Heart right ventricle (tissue), 16 donors: ENCODE results near the gene GPR4. TPM values are rescaled to one million over a fixed set of nuclear protein-coding genes. Genes with fewer than 3 reads are reported as not detected.

Experiments
- ATAC-seq, 8 donors: fragments of 200-7000 bp; cut with Tn5 transposase; one replicate each; pipeline ENCODE4 v1.9.1; 2020; ENCODE audit warnings: mild to moderate bottlenecking in 8 of 8, moderate library complexity in 8 of 8, moderate number of reproducible peaks in 1 of 8
- DNase-seq, 2 donors: peaks; one replicate each; pipeline ENCODE4 v3.0.0-alpha.2; 2020
- H3K27ac ChIP-seq, 10 donors: fragments of 200-600 bp; sonication (generic) in 2 of 10; one replicate each; pipeline versions ENCODE4 v1.5.0 to v1.8.0; 2020 to 2022; ENCODE audit warnings: mild to moderate bottlenecking in 3 of 10
- H3K27me3 ChIP-seq, 7 donors: fragments of 200-600 bp; one replicate each; pipeline ENCODE4 v1.8.0; 2021 to 2022; ENCODE audit warnings: mild to moderate bottlenecking in 2 of 7
- H3K36me3 ChIP-seq, 9 donors: fragments of 200-600 bp; sonication (generic) in 1 of 9; one replicate each; pipeline versions ENCODE4 v1.5.0 to v1.8.0; 2020 to 2022; ENCODE audit warnings: mild to moderate bottlenecking in 2 of 9
- H3K4me1 ChIP-seq, 9 donors: fragments of 200-600 bp; sonication (generic) in 1 of 9; one replicate each; pipeline versions ENCODE4 v1.5.0 to v1.8.0; 2020 to 2022; ENCODE audit warnings: mild to moderate bottlenecking in 4 of 9
- H3K4me3 ChIP-seq, 10 donors: fragments of 200-600 bp; sonication (generic) in 2 of 10; one replicate each; pipeline versions ENCODE4 v1.5.0 to v1.8.0; 2020 to 2022; ENCODE audit warnings: mild to moderate bottlenecking in 7 of 10, moderate library complexity in 2 of 10
- H3K9me3 ChIP-seq, 11 donors: fragments of 200-600 bp in 10 of 11; sonication (generic) in 2 of 11; one replicate each; pipeline versions ENCODE4 v1.5.0 to v1.8.0; 2013 to 2022; ENCODE audit warnings: mild to moderate bottlenecking in 2 of 11, control low read depth in 1 of 11, moderate library complexity in 1 of 11
- CTCF ChIP-seq, 9 donors: fragments of 200-600 bp; sonication (generic) in 2 of 9; IDR thresholded peaks; one replicate each; pipeline versions ENCODE4 v1.5.0 to v1.8.0; 2021 to 2022; ENCODE audit warnings: antibody characterized with exemption in 9 of 9, mild to moderate bottlenecking in 5 of 9, moderate library complexity in 1 of 9
- WGBS, 2 donors: extraction: QIAGEN DNeasy Blood & Tissue Kit; methylation state at CpG; one replicate each; pipeline ENCODE4 v1.1.7; 2013; ENCODE audit warnings: inconsistent platforms in 1 of 2; 5-methylcytosine and 5-hydroxymethylcytosine counted together
- intact Hi-C, 10 donors: fragments of 100-400 bp; cut with DNase I; formaldehyde crosslinking; loops; one replicate each; pipeline versions ENCODE4 v1.11.1 to v1.14.2; 2022
- polyA plus RNA-seq, 2 donors: library from polyadenylated mRNA; stranded (reverse); fragments of 200-250 nt; gene quantifications; one replicate each; pipeline ENCODE4 v1.2.3, GENCODE V29; 2013
- total RNA-seq, 10 donors: library from RNA; stranded (reverse); fragmentation: NEBNext Ultra II Directional in 3 of 10; extraction: Animal tissue kit (Norgen Biotek cat#: 25700) in 3 of 10; gene quantifications; one replicate each; pipeline versions ENCODE4 v1.2.1 to v1.2.4, GENCODE V29; 2021 to 2023
- donor health status: Arrhythmogenic right ventricular cardiomyopathy.
- donor health status: ischemic (EF 13 %, LVEDD 7.1; RV severe dilation, severe dysfunction).
- donor health status: healthy with polysubstance abuse.
- donor health status: DM: no; HTN: yes; CAD: no.
- donor health status: DM: no; HTN: no; CAD: no.
- donor health status: ischemic (EF 25% LVEDD 6.9; RV normal size, moderate dysfunction).
- donor health status: ischemic (EF 25% LVEDD 5.7; RV mildly dilated, moderate dysfunction).
- donor health status: healthy.
- donor health status: DM: yes; HTN: yes; CAD: no.
- donor health status: Ischemic cardiomyopathy.
- donor health status: ischemic (EF 35%, LVEDD 5.7; RV mildly dilated, moderate dysfunction).
- donor health status: nonischemic (EF 11% LVEDD 7.7; RV severe dilation, severe dysfunction).
- donor health status: DM: yes; HTN: yes; CAD: no.
- donor health status: PGD.
- donor health status: ischemic (EF 29% LVEDD 5.4; RV normal size, mild dysfunction).
- donor health status: nonischemic (EF 23%, LVEDD 6.1; RV moderate dilation, normal function).

The GPR4 gene
- total and polyA plus RNA-seq, 12 donors, result 2.3 to 29.4 (median 5.6) TPM

- Histone ChIP-seq H3K4me3 (peak overlapping the region in 8 of 10 donors; percentile 63 to 83 (median 72)), H3K36me3 (no peaks in the 10 kb centered on the region), H3K27ac (peak overlapping the region; percentile 50 to 94 (median 90)), H3K27me3 (peaks cover 0 to 64% (median 53%) of the 10 kb centered on the region in 7 donors), H3K4me1 (peaks cover 0 to 72% (median 58%) of the 10 kb centered on the region in 9 donors), H3K9me3 (no peaks in the 10 kb centered on the region)
- no peak for DNase-seq
- 15 to 25% methylated on average over 5 of the region's 5 CpGs for WGBS, 2 donors
- intact Hi-C loops, result no loop called here
- ATAC-seq, result peak in 5 of 8 donors; percentile 31 to 69 (median 52)
- no peak for TF ChIP-seq CTCF (IDR thresholded peaks at IDR 0.05)
These were observed 4.4 kb downstream of the GPR4 start for GRCh38 chr19:45597425-45598111.

GRCh38 chr19:45595814-45596213 lies 6.2 kb downstream of the GPR4 start:
- intact Hi-C loops, result no loop called here
- TF ChIP-seq CTCF (IDR thresholded peaks at IDR 0.05), result no peak
- 40 to 45% methylated on average over 6 of the region's 6 CpGs for WGBS, 2 donors
- Histone ChIP-seq H3K27ac (peak overlapping the region; percentile 3 to 94 (median 88)), H3K4me1 (peaks cover 0 to 69% (median 57%) of the 10 kb centered on the region in 9 donors), H3K4me3 (no peak overlapping the region), H3K27me3 (peaks cover 0 to 63% (median 48%) of the 10 kb centered on the region in 7 donors), H3K9me3 (no peaks in the 10 kb centered on the region), H3K36me3 (peaks cover 0 to 12% (median 0%) of the 10 kb centered on the region in 9 donors)
- ATAC-seq (peak in 7 of 8 donors; percentile 44 to 74 (median 60)), DNase-seq (peak in 1 of 2 donors; percentile 73)

GRCh38 chr19:45593520-45593919 lies 8.5 kb downstream of the GPR4 start:
- Histone ChIP-seq H3K9me3 (no peaks in the 10 kb centered on the region), H3K27me3 (peaks cover 0 to 46% (median 37%) of the 10 kb centered on the region in 7 donors), H3K27ac (no peak overlapping the region), H3K4me3 (no peak overlapping the region), H3K36me3 (peaks cover 0 to 31% (median 0%) of the 10 kb centered on the region in 9 donors), H3K4me1 (peaks cover 0 to 52% (median 36%) of the 10 kb centered on the region in 9 donors)
- DNase-seq (no peak), ATAC-seq (no peak)
- 15 to 28% methylated on average over 1 of the region's 1 CpG for WGBS, 2 donors
- no peak for TF ChIP-seq CTCF (IDR thresholded peaks at IDR 0.05)
- intact Hi-C loops, result no loop called here

GRCh38 chr19:45592366-45592765 lies 9.6 kb downstream of the GPR4 start:
- peaks cover 0 to 39% (median 0%) of the 10 kb centered on the region in 9 donors for H3K36me3 ChIP-seq
- no peak overlapping the region for H3K4me3 ChIP-seq
- peaks cover 0 to 40% (median 27%) of the 10 kb centered on the region in 9 donors for H3K4me1 ChIP-seq
- ATAC-seq (peak in 4 of 8 donors; percentile 14 to 61 (median 48)), DNase-seq (no peak)
- peak overlapping the region in 7 of 10 donors; percentile 7 to 65 (median 35) for H3K27ac ChIP-seq
- intact Hi-C loops, result no loop called here
- H3K27me3 ChIP-seq, result peaks cover 0 to 42% (median 27%) of the 10 kb centered on the region in 7 donors
- H3K9me3 ChIP-seq, result no peaks in the 10 kb centered on the region
- 34 to 48% methylated on average over 4 of the region's 4 CpGs for WGBS, 2 donors
- no peak for TF ChIP-seq CTCF (IDR thresholded peaks at IDR 0.05)
